Activated CD8-positive, alpha-beta T cell treated with anti-CD3 and anti-CD28 coated beads for 36 hours (primary cell): ENCODE measurements around the gene SHISA5. TPM values are rescaled to one million over a fixed set of nuclear protein-coding genes. Genes with fewer than 3 reads are reported as not detected.

Experiments used
- ATAC-seq: fragments of 200-7000 bp; cut with Tn5 transposase; one replicate; pipeline ENCODE4 v1.10.0; 2021; ENCODE audit warnings: mild to moderate bottlenecking, moderate library complexity
- CTCF ChIA-PET: fragments of 350-600 bp; sonication (Branson Sonifier 250); formaldehyde crosslinking; loops from one replicate; lab custom pipeline; 2021; ENCODE audit warnings: antibody characterized with exemption; lab: Charles Lee
- POLR2A ChIA-PET: fragments of 350-600 bp; sonication (Branson Sonifier 250); formaldehyde crosslinking; loops from one replicate; lab custom pipeline; 2021; ENCODE audit warnings: antibody characterized with exemption; lab: Charles Lee
- DNase-seq: peaks from one replicate; pipeline ENCODE4 v3.0.0-alpha.2; 2020
- H3K27ac Mint-ChIP-seq: one replicate; pipeline ENCODE4 v1.8.0; 2021; ENCODE audit warnings: mild to moderate bottlenecking, mixed read lengths
- H3K27me3 Mint-ChIP-seq: one replicate; pipeline ENCODE4 v1.8.0; 2021; ENCODE audit warnings: mixed read lengths
- H3K36me3 Mint-ChIP-seq: one replicate; pipeline ENCODE4 v1.8.0; 2021; ENCODE audit warnings: low read depth, mixed read lengths
- H3K4me1 Mint-ChIP-seq: one replicate; pipeline ENCODE4 v1.8.0; 2021; ENCODE audit warnings: low read depth, mixed read lengths
- H3K4me3 Mint-ChIP-seq: one replicate; pipeline ENCODE4 v1.8.0; 2021; ENCODE audit warnings: mild to moderate bottlenecking, moderate library complexity, mixed read lengths
- H3K9me3 Mint-ChIP-seq: one replicate; pipeline ENCODE4 v1.8.0; 2021; ENCODE audit warnings: mixed read lengths
- CTCF ChIP-seq: fragments of 200-600 bp; IDR thresholded peaks from one replicate; pipeline ENCODE4 v1.8.0; 2022; ENCODE audit warnings: antibody characterized with exemption, mild to moderate bottlenecking
- intact Hi-C: fragments of 100-400 bp; cut with micrococcal nuclease; formaldehyde crosslinking; loops from one replicate; pipeline ENCODE4 v1.10.0; 2022
- total RNA-seq, 2 experiments: library from RNA; stranded (reverse); gene quantifications; one replicate each; pipeline ENCODE4 v1.2.3, GENCODE V29; 2021

The SHISA5 gene
- total RNA-seq, 2 experiments from 2014 or later = 65.9 to 71.4 TPM

- no peaks in the 10 kb centered on the region for H3K27me3 Mint-ChIP-seq
Observed at GRCh38 chr3:48434591-48435222, 69.3 kb downstream of the SHISA5 start.

GRCh38 chr3:48433472-48434118 lies 70.4 kb downstream of the SHISA5 start:
- no peak overlapping the region for H3K27ac Mint-ChIP-seq
- H3K36me3 Mint-ChIP-seq = peaks cover 12% of the 10 kb centered on the region
- H3K27me3 Mint-ChIP-seq = no peaks in the 10 kb centered on the region
- no peak overlapping the region for H3K4me3 Mint-ChIP-seq
- no peak for TF ChIP-seq CTCF
- intact Hi-C loops = no loop called here
- POLR2A ChIA-PET = interaction anchor here (0.6 to 1.1 kb wide), 4 partner anchors 17 to 649 kb away, joined by 3 read pairs; no protein-coding TSS in a partner anchor
- no peaks in the 10 kb centered on the region for H3K9me3 Mint-ChIP-seq
- peaks cover 11% of the 10 kb centered on the region for H3K4me1 Mint-ChIP-seq
- ATAC-seq (no peak), DNase-seq (no peak)
- CTCF ChIA-PET = interaction anchor here (0.5 to 5.7 kb wide), 15 partner anchors 13 to 203 kb away, joined by 3 to 312 read pairs (median 4); partner anchors contain the start of genes ATRIP and PFKFB4

More at GRCh38 chr3:48434591-48435222, 69.3 kb downstream of the SHISA5 start:
- ATAC-seq = no peak
- H3K9me3 Mint-ChIP-seq = no peaks in the 10 kb centered on the region
- ChIA-PET CTCF (interaction anchor here (0.9 to 5.7 kb wide), 12 partner anchors 12 to 240 kb away, joined by 3 to 312 read pairs (median 8); partner anchors contain the start of genes ATRIP, NME6 and PFKFB4), POLR2A (interaction anchor here (1.0 to 2.0 kb wide), 2 partner anchors 18 to 34 kb away, joined by 3 to 4 read pairs; no protein-coding TSS in a partner anchor)
- no peak overlapping the region for H3K4me3 Mint-ChIP-seq
- peaks cover 12% of the 10 kb centered on the region for H3K36me3 Mint-ChIP-seq
- peaks cover 17% of the 10 kb centered on the region for H3K4me1 Mint-ChIP-seq
- intact Hi-C loops = loop anchor here (5.0 kb wide), 2 partner anchors 32 to 162 kb away; no protein-coding TSS in a partner anchor
- H3K27ac Mint-ChIP-seq = no peak overlapping the region
- peak; percentile 18 for DNase-seq
- no peak for TF ChIP-seq CTCF

- ChIA-PET POLR2A (interaction anchor here (0.7 to 1.1 kb wide), 2 partner anchors 31 to 160 kb away, joined by 3 read pairs; no protein-coding TSS in a partner anchor), CTCF (interaction anchor here (0.5 to 5.7 kb wide), 8 partner anchors 10 to 160 kb away, joined by 3 to 312 read pairs (median 4); partner anchors contain the start of gene ATRIP)
- peaks cover 12% of the 10 kb centered on the region for H3K36me3 Mint-ChIP-seq
- peaks cover 7% of the 10 kb centered on the region for H3K4me1 Mint-ChIP-seq
- TF ChIP-seq CTCF = no peak
- H3K9me3 Mint-ChIP-seq = no peaks in the 10 kb centered on the region
- no peak for DNase-seq
- peaks cover 6% of the 10 kb centered on the region for H3K27me3 Mint-ChIP-seq
- H3K27ac Mint-ChIP-seq = no peak overlapping the region
- ATAC-seq = no peak
- intact Hi-C loops = no loop called here
- no peak overlapping the region for H3K4me3 Mint-ChIP-seq
Observed at GRCh38 chr3:48432411-48433371, 71.3 kb downstream of the SHISA5 start.

GRCh38 chr3:48431224-48432029 lies 72.5 kb downstream of the SHISA5 start:
- intact Hi-C loops = no loop called here
- TF ChIP-seq CTCF = no peak
- Mint-ChIP-seq H3K4me1 (peaks cover 7% of the 10 kb centered on the region), H3K9me3 (no peaks in the 10 kb centered on the region), H3K27me3 (peaks cover 6% of the 10 kb centered on the region), H3K4me3 (peak overlapping the region; percentile 72), H3K36me3 (peaks cover 12% of the 10 kb centered on the region), H3K27ac (no peak overlapping the region)
- ATAC-seq = no peak
- POLR2A ChIA-PET = interaction anchor here (1.9 kb wide), 1 partner anchor 13 kb away, joined by 4 read pairs; no protein-coding TSS in a partner anchor
- DNase-seq = no peak
- CTCF ChIA-PET = interaction anchor here (1.0 kb wide), 1 partner anchor 31 kb away, joined by 3 read pairs; no protein-coding TSS in a partner anchor
